ENCODE measurements around the gene CCAR1.
"Not testable (repeated sequence)": the region's sequence is repeated elsewhere in the genome, so short reads cannot be mapped to it uniquely, and the experiment has no call there.

CCAR1 gene, protein sequence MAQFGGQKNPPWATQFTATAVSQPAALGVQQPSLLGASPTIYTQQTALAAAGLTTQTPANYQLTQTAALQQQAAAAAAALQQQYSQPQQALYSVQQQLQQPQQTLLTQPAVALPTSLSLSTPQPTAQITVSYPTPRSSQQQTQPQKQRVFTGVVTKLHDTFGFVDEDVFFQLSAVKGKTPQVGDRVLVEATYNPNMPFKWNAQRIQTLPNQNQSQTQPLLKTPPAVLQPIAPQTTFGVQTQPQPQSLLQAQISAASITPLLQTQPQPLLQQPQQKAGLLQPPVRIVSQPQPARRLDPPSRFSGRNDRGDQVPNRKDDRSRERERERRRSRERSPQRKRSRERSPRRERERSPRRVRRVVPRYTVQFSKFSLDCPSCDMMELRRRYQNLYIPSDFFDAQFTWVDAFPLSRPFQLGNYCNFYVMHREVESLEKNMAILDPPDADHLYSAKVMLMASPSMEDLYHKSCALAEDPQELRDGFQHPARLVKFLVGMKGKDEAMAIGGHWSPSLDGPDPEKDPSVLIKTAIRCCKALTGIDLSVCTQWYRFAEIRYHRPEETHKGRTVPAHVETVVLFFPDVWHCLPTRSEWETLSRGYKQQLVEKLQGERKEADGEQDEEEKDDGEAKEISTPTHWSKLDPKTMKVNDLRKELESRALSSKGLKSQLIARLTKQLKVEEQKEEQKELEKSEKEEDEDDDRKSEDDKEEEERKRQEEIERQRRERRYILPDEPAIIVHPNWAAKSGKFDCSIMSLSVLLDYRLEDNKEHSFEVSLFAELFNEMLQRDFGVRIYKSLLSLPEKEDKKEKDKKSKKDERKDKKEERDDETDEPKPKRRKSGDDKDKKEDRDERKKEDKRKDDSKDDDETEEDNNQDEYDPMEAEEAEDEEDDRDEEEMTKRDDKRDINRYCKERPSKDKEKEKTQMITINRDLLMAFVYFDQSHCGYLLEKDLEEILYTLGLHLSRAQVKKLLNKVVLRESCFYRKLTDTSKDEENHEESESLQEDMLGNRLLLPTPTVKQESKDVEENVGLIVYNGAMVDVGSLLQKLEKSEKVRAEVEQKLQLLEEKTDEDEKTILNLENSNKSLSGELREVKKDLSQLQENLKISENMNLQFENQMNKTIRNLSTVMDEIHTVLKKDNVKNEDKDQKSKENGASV

DNA sequence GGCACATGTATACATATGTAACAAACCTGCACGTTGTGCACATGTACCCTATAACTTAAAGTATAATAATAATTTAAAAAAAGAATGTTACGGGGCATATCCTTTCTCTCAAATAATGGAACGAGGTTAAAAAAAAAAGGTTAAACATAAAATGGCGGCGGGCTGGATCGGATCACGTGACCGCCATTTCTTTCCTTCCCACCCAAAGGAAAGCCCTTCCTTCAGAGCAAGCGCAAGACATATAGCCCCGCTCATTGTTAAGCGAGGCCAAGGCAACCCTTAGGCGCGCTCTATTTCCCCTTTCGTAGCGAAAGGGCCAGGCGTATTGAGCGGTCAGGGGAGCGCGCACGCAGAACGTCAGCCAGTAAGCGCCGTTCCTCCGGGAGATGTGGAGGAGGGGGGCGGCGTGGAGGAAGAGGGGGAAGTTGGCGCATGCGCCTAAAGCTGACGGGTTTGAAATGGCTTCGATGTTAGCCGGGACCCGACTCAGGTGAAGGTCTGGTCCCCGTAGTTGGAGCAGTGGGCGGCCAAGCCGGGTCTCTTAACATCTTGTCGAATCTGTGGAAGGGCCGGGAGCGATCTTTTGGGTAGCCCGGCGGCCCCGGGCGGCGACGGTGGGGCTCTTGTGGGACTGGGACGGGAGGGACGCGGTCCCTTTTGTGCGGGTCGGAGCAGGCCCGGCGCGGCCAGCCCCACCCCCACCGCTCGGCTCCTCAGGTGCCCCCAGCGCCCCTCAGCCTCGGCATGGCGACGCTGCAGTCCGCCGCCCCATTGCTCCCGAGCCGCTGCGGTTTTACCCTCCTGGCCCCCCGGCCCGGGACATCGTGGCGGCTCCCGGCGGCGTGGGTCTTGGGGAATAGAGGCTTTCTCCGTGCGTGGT is at the start of gene CCAR1:
TSS of gene CCAR1 (plus strand) at position 447 of the 880 bp plus-strand sequence. CDS start 1,266 bp downstream, outside the sequence.
- DNase-seq: peak; percentile 97

- DNase-seq: peak; percentile 7
Observed at GRCh38 chr10:68684413-68684812, 36.6 kb upstream of the CCAR1 start.

DNA sequence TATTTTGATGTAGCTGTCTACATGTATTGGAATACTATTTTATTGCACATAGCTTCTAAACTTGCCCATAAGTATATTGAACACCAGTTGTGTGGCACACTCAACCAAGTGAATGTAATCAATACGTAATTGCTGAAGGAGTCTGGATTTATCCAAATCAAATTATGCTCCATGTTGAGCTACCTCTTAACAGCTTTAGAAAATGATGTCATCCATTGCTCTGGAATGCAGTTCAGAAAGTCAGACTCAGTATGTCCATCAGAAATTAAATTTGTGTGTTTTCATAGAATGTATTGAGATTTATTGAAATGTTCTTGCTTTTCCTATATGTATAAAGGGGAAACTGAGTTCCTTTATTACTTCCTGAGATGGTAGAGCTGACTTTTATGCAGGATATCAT is 25.0 kb upstream of the CCAR1 start:
- no peak for DNase-seq

- no peak for DNase-seq
Observed at GRCh38 chr10:68697106-68697505, 23.9 kb upstream of the CCAR1 start.

DNA sequence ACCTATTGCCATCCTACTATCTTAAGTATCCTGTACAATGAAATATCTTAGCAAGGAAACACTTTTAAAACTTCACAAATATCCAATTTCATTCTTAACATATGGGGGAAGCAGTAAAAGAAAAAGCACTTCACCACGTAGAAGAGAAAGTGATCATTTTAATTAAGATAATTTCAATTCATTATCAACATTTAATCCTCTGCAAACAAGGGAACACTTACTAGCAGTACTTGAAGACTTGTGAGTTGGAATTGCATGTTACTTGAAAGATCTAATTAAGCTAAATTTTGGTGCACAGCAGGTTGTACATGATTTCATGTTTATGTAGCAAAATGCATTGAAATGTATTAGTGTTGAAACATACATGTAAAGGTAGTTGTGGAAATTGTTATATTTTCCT is 20.8 kb upstream of the CCAR1 start:
- no peak for DNase-seq

DNA sequence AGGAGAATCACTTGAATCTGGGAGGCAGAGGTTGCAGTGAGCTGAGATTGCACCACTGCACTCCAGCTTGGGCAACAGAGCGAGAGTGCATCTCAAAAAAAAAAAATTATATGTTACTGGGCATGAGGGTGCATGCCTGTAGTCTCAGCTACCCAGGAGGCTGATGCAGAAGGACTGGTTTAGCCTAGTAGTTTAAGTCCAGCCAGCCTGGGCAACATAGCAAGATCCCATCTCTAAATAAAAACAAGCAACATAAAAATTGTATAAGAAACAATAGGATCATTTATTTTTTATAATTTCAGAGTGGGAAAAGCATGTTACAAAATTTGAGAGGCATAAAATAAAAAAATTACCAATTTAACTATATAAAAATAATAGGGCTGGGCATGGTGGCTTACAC is 15.5 kb upstream of the CCAR1 start:
- no peak for DNase-seq

GRCh38 chr10:68708987-68709386 is 12.1 kb upstream of the CCAR1 start:
- DNase-seq: not testable (repeated sequence)

- not testable (repeated sequence) for DNase-seq
Observed at GRCh38 chr10:68713065-68713464, 8.0 kb upstream of the CCAR1 start.

GRCh38 chr10:68717435-68717834 is 3.6 kb upstream of the CCAR1 start:
- DNase-seq: no peak

GRCh38 chr10:68721673-68722335 is 765 bp downstream of the CCAR1 start:
- no peak for DNase-seq

DNA sequence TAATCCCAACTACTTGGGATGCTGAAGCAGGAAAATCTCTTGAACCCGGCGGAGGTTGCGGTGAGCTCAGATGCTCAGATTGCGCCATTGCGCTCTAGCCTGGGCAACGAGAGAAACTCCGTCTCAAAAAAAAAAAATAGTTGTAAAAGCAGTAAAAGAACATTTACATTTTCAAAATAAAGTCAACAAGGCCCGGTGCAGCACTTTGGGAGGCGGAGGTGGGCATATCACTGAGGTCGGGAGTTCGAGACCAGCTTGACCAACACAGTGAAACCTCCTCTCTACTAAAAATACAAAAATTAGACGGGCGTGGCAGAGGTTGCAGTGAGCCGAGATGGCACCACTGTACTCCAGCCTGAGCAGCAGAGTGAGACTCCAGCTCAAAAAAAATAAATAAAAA is 4.0 kb downstream of the CCAR1 start:
- no peak for DNase-seq

- DNase-seq: no peak
Observed at GRCh38 chr10:68727146-68727545, 6.1 kb downstream of the CCAR1 start.

DNA sequence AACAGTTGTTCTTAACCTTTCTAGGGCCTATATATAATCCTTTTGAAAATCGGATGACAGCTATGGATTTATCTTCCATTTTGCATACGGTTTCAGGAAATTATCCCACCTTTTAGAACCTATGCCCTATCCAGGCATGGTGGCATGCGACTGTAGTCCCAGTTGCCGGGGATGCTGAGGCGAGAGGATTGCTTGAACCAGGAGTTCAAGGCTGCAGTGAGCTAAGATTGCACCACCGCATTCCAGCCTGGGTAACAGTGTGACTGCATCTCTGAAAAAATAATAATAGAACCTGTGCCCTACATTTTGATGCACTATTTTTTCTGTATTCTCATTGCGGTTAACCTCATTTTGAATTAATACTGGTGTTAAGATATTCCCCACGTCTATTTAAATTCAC is 11.6 kb downstream of the CCAR1 start:
- no peak for DNase-seq

DNA sequence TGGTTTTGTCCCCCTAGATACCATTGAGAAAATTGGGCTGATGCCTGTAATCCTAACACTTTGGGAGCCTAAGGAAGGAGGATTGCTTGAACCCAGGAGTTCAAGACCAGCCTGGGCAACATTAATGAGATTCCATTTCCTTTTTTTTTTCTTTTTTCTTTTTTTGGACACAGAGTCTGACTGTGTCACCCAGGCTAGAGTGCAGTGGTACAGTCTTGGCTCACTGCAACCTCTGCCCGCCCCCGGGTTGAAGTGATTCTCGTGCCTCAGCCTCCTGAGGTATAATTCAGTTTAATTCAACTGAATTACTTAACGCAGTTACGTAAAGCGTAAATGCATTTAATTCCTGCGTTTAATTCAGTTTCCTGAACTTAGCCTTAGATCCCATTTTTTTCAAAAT is 13.3 kb downstream of the CCAR1 start:
- no peak for DNase-seq

GRCh38 chr10:68735119-68735518 is 14.1 kb downstream of the CCAR1 start:
- no peak for DNase-seq

GRCh38 chr10:68735739-68736138 is 14.7 kb downstream of the CCAR1 start:
- DNase-seq: not testable (repeated sequence)

DNA sequence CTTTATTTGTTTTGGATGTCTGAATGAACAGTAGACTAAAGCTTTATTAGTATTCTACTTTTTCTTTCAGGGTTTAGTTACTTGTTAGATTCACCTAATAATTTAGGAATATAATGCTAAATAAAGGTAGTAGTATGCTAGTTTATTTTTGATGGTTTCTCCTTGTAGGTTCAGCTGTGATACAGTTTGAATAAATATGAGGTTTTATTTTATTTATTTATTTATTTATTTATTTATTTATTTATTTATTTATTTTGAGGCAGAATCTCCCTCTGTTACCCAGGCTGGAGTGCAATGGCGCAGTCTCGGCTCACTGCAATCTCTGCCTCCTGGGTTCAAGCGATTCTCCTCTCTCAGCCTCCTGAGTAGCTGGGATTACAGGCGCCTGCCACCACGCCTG is 19.6 kb downstream of the CCAR1 start:
- not testable (repeated sequence) for DNase-seq

GRCh38 chr10:68742397-68742796 is 21.4 kb downstream of the CCAR1 start:
- DNase-seq: no peak

GRCh38 chr10:68752711-68753350 is 31.8 kb downstream of the CCAR1 start:
- DNase-seq: no peak

- no peak for DNase-seq
Observed at GRCh38 chr10:68756246-68756645, 35.2 kb downstream of the CCAR1 start.

DNA sequence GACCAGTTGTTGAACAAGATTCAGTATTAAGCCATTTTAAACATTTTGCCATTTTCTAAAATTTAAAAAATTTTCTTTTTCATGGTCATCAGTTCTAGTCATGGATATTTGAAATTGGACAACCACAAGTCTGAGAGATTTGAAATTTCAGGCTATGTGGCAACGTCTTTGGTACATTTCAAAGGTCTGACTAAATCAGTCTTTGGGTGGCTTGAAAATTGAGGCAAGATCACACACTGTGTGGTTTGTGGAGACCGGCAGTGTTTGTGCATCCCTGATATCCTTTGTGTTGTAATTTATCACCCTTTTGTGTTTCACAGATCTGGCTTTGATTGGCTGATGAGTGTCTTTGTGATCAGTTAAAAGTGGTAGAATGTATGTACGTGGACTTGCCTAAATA is 35.7 kb downstream of the CCAR1 start:
- no peak for DNase-seq

All from activated naive CD4-positive, alpha-beta T cell treated with Interleukin-2 at 50 U/mL for 16 hours (primary cell).